ENCODE measurements around the gene AK4.

DNA sequence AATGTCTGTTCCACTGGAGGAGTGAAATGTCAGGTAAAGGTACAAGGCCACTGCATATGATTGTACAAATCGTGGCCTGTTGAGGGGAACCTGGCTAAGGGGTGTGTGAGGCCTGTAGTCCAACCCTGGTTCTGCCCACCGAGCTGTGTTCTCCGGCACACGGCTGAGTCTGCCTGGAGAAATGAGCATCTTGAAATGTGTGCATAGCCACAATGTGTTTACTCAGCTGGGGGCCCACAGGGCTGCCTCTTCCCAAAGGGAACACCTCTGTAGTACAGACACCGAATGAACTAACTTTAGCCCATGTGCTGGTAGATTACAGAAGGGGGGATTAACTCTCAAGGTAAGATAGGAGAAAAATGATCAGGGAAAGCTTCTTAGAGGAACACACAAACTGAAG lies 30.2 kb downstream of the AK4 start:
- no peak for TF ChIP-seq SMC3 (IDR thresholded peaks at IDR 0.05; ENCODE audit: low read depth, low read length)
- TF ChIP-seq POLR2A (IDR thresholded peaks at IDR 0.05; ENCODE audit: low read depth, low read length) = no peak
- no peak for TF ChIP-seq CTCF (conservative IDR thresholded peaks at IDR 0.05; ENCODE audit: low read depth, low read length)
- TF ChIP-seq CEBPB (IDR thresholded peaks at IDR 0.05; ENCODE audit: low read depth, low read length) = no peak
- no peak for TF ChIP-seq RFX5 (IDR thresholded peaks at IDR 0.05; ENCODE audit: low read depth, low read length)
- no peak for TF ChIP-seq USF2 (IDR thresholded peaks at IDR 0.05; ENCODE audit: low read depth, low read length)
- TF ChIP-seq RAD21 (IDR thresholded peaks at IDR 0.05; ENCODE audit: low read length) = no peak
- TF ChIP-seq NFE2L2 (IDR thresholded peaks at IDR 0.05; ENCODE audit: low read depth, low read length) = no peak
- TF ChIP-seq MXI1 (IDR thresholded peaks at IDR 0.05; ENCODE audit: borderline replicate concordance, low read depth, low read length) = no peak
- no peak for TF ChIP-seq MAZ (IDR thresholded peaks at IDR 0.05; ENCODE audit: borderline replicate concordance, low read depth, low read length)
- no peak for TF ChIP-seq BHLHE40 (IDR thresholded peaks at IDR 0.05; ENCODE audit: low read depth, low read length)
- TF ChIP-seq RCOR1 (IDR thresholded peaks at IDR 0.05; ENCODE audit: insufficient replicate concordance, low read length) = no peak

Data from IMR-90 (cell line).